K562 (cell line): ENCODE data around the gene HPCAL1. TPM values are rescaled to one million over a fixed set of nuclear protein-coding genes. Genes with fewer than 3 reads are reported as not detected.
A peak's percentile ranks its signal among the peaks of the same experiment; 100 is the strongest.

Source experiments
- ATAC-seq: fragments of 200-7000 bp; cut with Tn5 transposase; 3 replicates; pipeline ENCODE4 v1.9.1; 2020; ENCODE audit warnings: moderate library complexity
- BruUV-seq: library from RNA; stranded (reverse); fragments of 400-500 nt; replicated peaks from 2 replicates; lab custom pipeline; 2021; lab: Mats Ljungman, UMichigan
- CTCF ChIA-PET: fragments of 300-600 bp; formaldehyde crosslinking; extraction: SDS; loops from one replicate; lab custom pipeline; 2021; ENCODE audit warnings: low intra/inter-chr PET ratio; lab: Yijun Ruan, JAX
- POLR2A ChIA-PET: fragments of 300-600, 350-650 bp; sonication (Branson Sonifier 250); formaldehyde crosslinking; extraction: SDS; loops from one replicate; lab custom pipeline; 2021; ENCODE audit warnings: antibody characterized with exemption, inconsistent platforms; lab: Yijun Ruan, JAX
- DNase-seq, 4 experiments: peaks; one replicate each; pipeline versions ENCODE4 v3.0.0 to v3.0.0-alpha.2; 2011 to 2018; ENCODE audit warnings: low spot score in 3 of 4, mixed read lengths in 3 of 4; ENCODE audit errors: extremely low read depth in 1 of 4
- FAIRE-seq: peaks from 2 replicates; lab custom pipeline; 2011; peaks lifted over from hg19 to GRCh38; lab: Jason Lieb, UNC
- H2AFZ ChIP-seq: 2 replicates; pipeline ENCODE4 v1.6.0; 2011; ENCODE audit warnings: low read depth, low read length, control low read depth, inconsistent platforms
- H3K27ac ChIP-seq: fragments of 200-600 bp; 3 replicates; pipeline ENCODE4 v1.8.0; 2011; ENCODE audit warnings: low read depth, mild to moderate bottlenecking, control low read depth, inconsistent platforms, low read length, moderate library complexity, mixed read lengths; ENCODE audit errors: extremely low read depth
- H3K27me3 ChIP-seq, 2 experiments: fragments of 300-600 bp in 1 of 2; 2 replicates in 1 of 2; 3 replicates in 1 of 2; pipeline versions ENCODE4 v1.6.0 to v1.8.0; 2011; ENCODE audit warnings: inconsistent platforms in 2 of 2, low read length in 2 of 2, mild to moderate bottlenecking in 1 of 2, mixed read lengths in 1 of 2, moderate library complexity in 1 of 2; ENCODE audit not compliant: control insufficient read depth in 2 of 2, insufficient read depth in 2 of 2
- H3K36me3 ChIP-seq: fragments of 300-600 bp; 3 replicates; pipeline ENCODE4 v1.8.0; 2011; ENCODE audit warnings: mild to moderate bottlenecking, low read length, inconsistent platforms; ENCODE audit not compliant: control insufficient read depth, insufficient read depth
- H3K4me1 ChIP-seq, 2 experiments: fragments of 200-600 bp in 1 of 2; replicated peaks in 1 of 2; 2 replicates in 1 of 2; 3 replicates in 1 of 2; pipeline versions ENCODE4 v1.5.1 to v1.8.0; 2011; ENCODE audit warnings: inconsistent platforms in 2 of 2, low read length in 2 of 2, mild to moderate bottlenecking in 1 of 2, mixed read lengths in 1 of 2, moderate library complexity in 1 of 2; ENCODE audit not compliant: control insufficient read depth in 2 of 2, insufficient read depth in 2 of 2
- H3K4me2 ChIP-seq: 2 replicates; pipeline ENCODE4 v1.6.1; 2011; ENCODE audit warnings: low read length, control low read depth, inconsistent platforms, mixed read lengths; ENCODE audit not compliant: insufficient read depth
- H3K4me3 ChIP-seq: fragments of 200-600 bp; sonication (generic), shearing (Covaris generic); 2 replicates; pipeline ENCODE4 v1.5.1; 2016; ENCODE audit warnings: control low read depth, inconsistent platforms
- H3K79me2 ChIP-seq: fragments of 200-600 bp; 3 replicates; pipeline ENCODE4 v1.8.0; 2011; ENCODE audit warnings: low read length, inconsistent platforms; ENCODE audit not compliant: control insufficient read depth, insufficient read depth
- H3K9ac ChIP-seq, 2 experiments: 2 replicates each; pipeline versions ENCODE4 v1.6.0 to v1.6.1; 2011; ENCODE audit warnings: low read depth in 2 of 2, low read length in 2 of 2, control low read depth in 1 of 2, inconsistent platforms in 1 of 2, mild to moderate bottlenecking in 1 of 2, mixed read lengths in 1 of 2; ENCODE audit not compliant: insufficient read depth in 1 of 2
- H3K9me1 ChIP-seq: one replicate; pipeline ENCODE4 v1.6.0; 2011; ENCODE audit warnings: inconsistent platforms, mild to moderate bottlenecking, low read length, moderate library complexity; ENCODE audit not compliant: control insufficient read depth, insufficient read depth
- H3K9me3 ChIP-seq: replicated peaks from 2 replicates; pipeline ENCODE4 v1.5.1; 2011; ENCODE audit warnings: low read depth, low read length, inconsistent platforms; ENCODE audit not compliant: control insufficient read depth, insufficient read depth
- H4K20me1 ChIP-seq: replicated peaks from 2 replicates; pipeline ENCODE4 v1.6.1; 2011; ENCODE audit warnings: low read length, inconsistent platforms, mixed read lengths; ENCODE audit not compliant: control insufficient read depth, insufficient read depth
- ATF1 ChIP-seq, 2 experiments: fragments of 450-650 bp in 1 of 2; IDR thresholded peaks; 2 replicates each; pipeline ENCODE4 v1.6.1; 2016; ENCODE audit warnings: missing compliant biosample characterization in 1 of 2, missing genetic modification characterization in 1 of 2
- RBFOX2 ChIP-seq: fragments of 200-400 bp; formaldehyde crosslinking; IDR thresholded peaks from 2 replicates; pipeline ENCODE4 v1.6.1; 2017; ENCODE audit warnings: low read depth, mild to moderate bottlenecking, low read length, moderate library complexity
- TCFL5 ChIP-seq: fragments of 250-450 bp; sonication (Bioruptor Pico); conservative IDR thresholded peaks from 2 replicates; pipeline ENCODE4 v1.6.1; 2021; ENCODE audit warnings: mild to moderate bottlenecking, moderate library complexity, matching md5 sums
- ZBED1 ChIP-seq: IDR thresholded peaks from 2 replicates; pipeline ENCODE4 v1.6.1; 2014
- WGBS: fragments of 100-300 bp; shearing (Covaris generic); methylation state at CpG from one replicate; pipeline ENCODE4 v1.1.6; 2016; ENCODE audit warnings: low coverage, mixed read lengths; ENCODE audit not compliant: insufficient coverage; ENCODE audit errors: missing lambda C conversion rate; 5-methylcytosine and 5-hydroxymethylcytosine counted together
- in situ Hi-C: fragments of 300-500 bp; cut with MboI; formaldehyde crosslinking; loops from 4 replicates; pipeline ENCODE4 v1.15.0; 2018; ENCODE audit warnings: inconsistent platforms, mixed read lengths
- intact Hi-C: fragments of 100-400 bp; cut with micrococcal nuclease; formaldehyde crosslinking; loops from 2 replicates; pipeline ENCODE4 v1.14.2; 2022
- polyA plus RNA-seq, 8 experiments: library from polyadenylated mRNA; depleted of rRNA in 4 of 8; stranded (reverse) in 5 of 8; unstranded in 3 of 8; fragments of >200 nt; fragmentation: Nextera tagmentation in 2 of 8; fragmentation: Illumina TruSeq in 1 of 8; extraction: Ambion mirVana in 2 of 8; extraction: Trizol in 1 of 8; gene quantifications; 2 replicates each; pipeline versions ENCODE4 v1.2.1 to v1.2.3, GENCODE V29; 2011 to 2014; ENCODE audit warnings: inconsistent platforms in 1 of 8, missing spikeins in 1 of 8
- total RNA-seq, 7 experiments: library from RNA; depleted of rRNA in 6 of 7; stranded (reverse); fragments of >200 nt in 6 of 7; fragmentation: Illumina TruSeq in 2 of 7; extraction: Trizol in 2 of 7; gene quantifications; 2 replicates each; pipeline versions ENCODE4 v1.2.1 to v1.2.3, GENCODE V29; 2011 to 2021; ENCODE audit warnings: low replicate concordance in 1 of 7
- TF ChIP-seq, protein P1 (sequence below): fragments of 250-450 bp; sonication (Bioruptor Pico); IDR thresholded peaks from 2 replicates; pipeline ENCODE4 v1.8.0; 2022; ENCODE audit warnings: inconsistent platforms
- TF ChIP-seq, protein P2 (sequence below), 2 experiments: fragments of 450-650 bp in 1 of 2; IDR thresholded peaks; 2 replicates each; pipeline ENCODE4 v1.6.1; 2011 to 2017; ENCODE audit warnings: low read depth in 2 of 2, antibody characterized with exemption in 1 of 2, borderline replicate concordance in 1 of 2, low read length in 1 of 2, mild to moderate bottlenecking in 1 of 2, mixed read lengths in 1 of 2; ENCODE audit not compliant: control insufficient read depth in 1 of 2
- TF ChIP-seq, protein P3 (sequence below): sonication (generic); formaldehyde crosslinking; IDR thresholded peaks from 2 replicates; pipeline ENCODE4 v1.8.1; 2023; ENCODE audit warnings: mild to moderate bottlenecking, missing genetic modification reagents
- TF ChIP-seq, protein P4 (sequence below): fragments of 450-650 bp; formaldehyde crosslinking; IDR thresholded peaks from 2 replicates; pipeline ENCODE4 v1.4.0; 2022; ENCODE audit warnings: missing genetic modification characterization

Gene HPCAL1
- total and polyA plus RNA-seq, 9 of the 15 experiments (the other 6 are each of a cell fraction or from before 2014, with no cell fraction given), result 2.7 to 65.5 (median 23.9) TPM

DNA sequence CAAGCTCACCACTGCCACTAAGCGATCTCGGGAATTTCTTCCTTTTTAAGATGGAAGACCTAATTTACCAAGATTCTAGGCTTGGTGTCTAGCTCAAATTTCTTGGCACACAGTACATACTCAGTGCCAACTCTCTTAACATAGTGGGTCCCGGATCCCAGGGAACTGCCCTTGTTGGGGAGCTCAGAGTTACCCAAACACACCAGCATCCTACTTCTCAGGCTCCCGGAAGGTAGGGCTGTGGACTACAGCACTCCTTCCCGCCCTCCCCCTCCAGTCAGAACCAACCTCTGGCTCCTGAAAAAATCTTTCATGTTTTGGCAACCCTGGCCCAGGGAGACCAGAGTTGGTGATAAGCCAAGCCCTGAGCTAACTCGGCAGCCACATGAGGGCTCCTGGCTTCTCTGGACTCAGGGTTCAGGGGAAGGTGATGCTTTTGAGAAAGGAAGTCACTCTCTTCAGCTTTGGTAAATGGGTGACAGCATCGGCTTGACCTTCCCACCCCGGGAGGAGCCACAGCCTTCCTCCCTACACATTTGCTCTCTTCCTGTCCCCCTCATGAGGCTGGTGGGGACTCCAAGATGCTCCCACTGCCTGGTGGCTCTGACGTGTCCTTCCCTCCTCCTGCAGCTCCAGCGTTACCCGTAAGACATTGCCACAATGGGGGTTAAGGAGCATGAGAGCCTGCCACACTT lies 136.6 kb downstream of the HPCAL1 start (continued):
- TF ChIP-seq, protein P1, sequence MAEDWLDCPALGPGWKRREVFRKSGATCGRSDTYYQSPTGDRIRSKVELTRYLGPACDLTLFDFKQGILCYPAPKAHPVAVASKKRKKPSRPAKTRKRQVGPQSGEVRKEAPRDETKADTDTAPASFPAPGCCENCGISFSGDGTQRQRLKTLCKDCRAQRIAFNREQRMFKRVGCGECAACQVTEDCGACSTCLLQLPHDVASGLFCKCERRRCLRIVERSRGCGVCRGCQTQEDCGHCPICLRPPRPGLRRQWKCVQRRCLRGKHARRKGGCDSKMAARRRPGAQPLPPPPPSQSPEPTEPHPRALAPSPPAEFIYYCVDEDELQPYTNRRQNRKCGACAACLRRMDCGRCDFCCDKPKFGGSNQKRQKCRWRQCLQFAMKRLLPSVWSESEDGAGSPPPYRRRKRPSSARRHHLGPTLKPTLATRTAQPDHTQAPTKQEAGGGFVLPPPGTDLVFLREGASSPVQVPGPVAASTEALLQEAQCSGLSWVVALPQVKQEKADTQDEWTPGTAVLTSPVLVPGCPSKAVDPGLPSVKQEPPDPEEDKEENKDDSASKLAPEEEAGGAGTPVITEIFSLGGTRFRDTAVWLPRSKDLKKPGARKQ (CRISPR knock-in tag), result no peak

DNA sequence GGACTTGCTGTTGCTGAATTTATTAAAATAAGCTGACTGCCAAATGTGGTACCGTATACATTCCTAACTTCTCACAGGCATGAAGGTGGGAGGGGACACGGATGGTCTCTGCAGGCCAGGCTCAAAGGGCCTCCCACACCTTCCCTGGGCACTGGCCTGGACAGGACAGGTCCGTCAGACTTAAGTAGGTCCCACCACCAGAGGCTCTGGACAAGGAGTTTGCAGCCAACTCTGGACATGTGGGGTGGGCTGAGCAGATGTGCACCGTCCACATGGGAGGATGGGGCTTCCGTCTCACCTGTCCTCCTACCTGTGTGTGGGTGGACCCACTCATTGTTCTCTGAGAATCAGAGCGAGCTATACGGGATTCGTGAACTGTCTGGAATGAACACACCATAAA lies 137.3 kb downstream of the HPCAL1 start:
- peaks cover 63% of the 10 kb centered on the region for H3K36me3 ChIP-seq

More for the DNA sequence above, 137.3 kb downstream of the HPCAL1 start:
- 87% methylated on average over 7 of the region's 8 CpGs for WGBS
- Histone ChIP-seq H3K4me2 (no peak overlapping the region), H3K27me3 (no peaks in the 10 kb centered on the region), H3K9me3 (no peaks in the 10 kb centered on the region), H3K79me2 (peaks cover 22% of the 10 kb centered on the region), H3K9me1 (no peaks in the 10 kb centered on the region), H3K4me3 (no peak overlapping the region), H3K4me1 (peaks cover 3 to 18% of the 10 kb centered on the region in 2 experiments; a peak in 3 of 5 replicates), H2AFZ (no peak overlapping the region), H3K9ac (peak overlapping the region in 1 of 2 experiments; percentile 27; a peak in 1 of 4 replicates), H4K20me1 (peaks cover 25% of the 10 kb centered on the region), H3K27ac (peak overlapping the region; percentile 10; the same call in 1 of the 3 replicates)
- ChIA-PET CTCF (no interaction called here), POLR2A (interaction anchor here (0.5 to 3.8 kb wide), 9 partner anchors 7 to 809 kb away, joined by 3 to 41 read pairs (median 3); partner anchors contain the start of genes ODC1 and YWHAQ)
- FAIRE-seq (no peak), DNase-seq (peak in 2 of 4 experiments; percentile 25 to 26), ATAC-seq (peak; percentile 33)
- BruUV-seq, result no TSS peak
- intact Hi-C loops, result loop anchor here (2.0 to 10.0 kb wide), 3 partner anchors 218 to 635 kb away; no protein-coding TSS in a partner anchor
- TF ChIP-seq RBFOX2 (peak; percentile 57), TCFL5 (CRISPR knock-in tag) (no peak), ATF1 (CRISPR knock-in tag; IDR thresholded peaks at IDR 0.05) (no peak), ATF1 (tag; IDR thresholded peaks at IDR 0.05) (no peak), ZBED1 (no peak)
- TF ChIP-seq, protein P2, sequence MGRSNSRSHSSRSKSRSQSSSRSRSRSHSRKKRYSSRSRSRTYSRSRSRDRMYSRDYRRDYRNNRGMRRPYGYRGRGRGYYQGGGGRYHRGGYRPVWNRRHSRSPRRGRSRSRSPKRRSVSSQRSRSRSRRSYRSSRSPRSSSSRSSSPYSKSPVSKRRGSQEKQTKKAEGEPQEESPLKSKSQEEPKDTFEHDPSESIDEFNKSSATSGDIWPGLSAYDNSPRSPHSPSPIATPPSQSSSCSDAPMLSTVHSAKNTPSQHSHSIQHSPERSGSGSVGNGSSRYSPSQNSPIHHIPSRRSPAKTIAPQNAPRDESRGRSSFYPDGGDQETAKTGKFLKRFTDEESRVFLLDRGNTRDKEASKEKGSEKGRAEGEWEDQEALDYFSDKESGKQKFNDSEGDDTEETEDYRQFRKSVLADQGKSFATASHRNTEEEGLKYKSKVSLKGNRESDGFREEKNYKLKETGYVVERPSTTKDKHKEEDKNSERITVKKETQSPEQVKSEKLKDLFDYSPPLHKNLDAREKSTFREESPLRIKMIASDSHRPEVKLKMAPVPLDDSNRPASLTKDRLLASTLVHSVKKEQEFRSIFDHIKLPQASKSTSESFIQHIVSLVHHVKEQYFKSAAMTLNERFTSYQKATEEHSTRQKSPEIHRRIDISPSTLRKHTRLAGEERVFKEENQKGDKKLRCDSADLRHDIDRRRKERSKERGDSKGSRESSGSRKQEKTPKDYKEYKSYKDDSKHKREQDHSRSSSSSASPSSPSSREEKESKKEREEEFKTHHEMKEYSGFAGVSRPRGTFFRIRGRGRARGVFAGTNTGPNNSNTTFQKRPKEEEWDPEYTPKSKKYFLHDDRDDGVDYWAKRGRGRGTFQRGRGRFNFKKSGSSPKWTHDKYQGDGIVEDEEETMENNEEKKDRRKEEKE (IDR thresholded peaks at IDR 0.05; ENCODE audit: borderline replicate concordance in 1 of 2, control insufficient read depth in 1 of 2, low read depth in 2 of 2, low read length in 1 of 2), result no peak
- TF ChIP-seq, protein P3, sequence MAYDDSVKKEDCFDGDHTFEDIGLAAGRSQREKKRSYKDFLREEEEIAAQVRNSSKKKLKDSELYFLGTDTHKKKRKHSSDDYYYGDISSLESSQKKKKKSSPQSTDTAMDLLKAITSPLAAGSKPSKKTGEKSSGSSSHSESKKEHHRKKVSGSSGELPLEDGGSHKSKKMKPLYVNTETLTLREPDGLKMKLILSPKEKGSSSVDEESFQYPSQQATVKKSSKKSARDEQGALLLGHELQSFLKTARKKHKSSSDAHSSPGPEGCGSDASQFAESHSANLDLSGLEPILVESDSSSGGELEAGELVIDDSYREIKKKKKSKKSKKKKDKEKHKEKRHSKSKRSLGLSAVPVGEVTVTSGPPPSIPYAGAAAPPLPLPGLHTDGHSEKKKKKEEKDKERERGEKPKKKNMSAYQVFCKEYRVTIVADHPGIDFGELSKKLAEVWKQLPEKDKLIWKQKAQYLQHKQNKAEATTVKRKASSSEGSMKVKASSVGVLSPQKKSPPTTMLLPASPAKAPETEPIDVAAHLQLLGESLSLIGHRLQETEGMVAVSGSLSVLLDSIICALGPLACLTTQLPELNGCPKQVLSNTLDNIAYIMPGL (CRISPR knock-in tag), result no peak
- TF ChIP-seq, protein P4, sequence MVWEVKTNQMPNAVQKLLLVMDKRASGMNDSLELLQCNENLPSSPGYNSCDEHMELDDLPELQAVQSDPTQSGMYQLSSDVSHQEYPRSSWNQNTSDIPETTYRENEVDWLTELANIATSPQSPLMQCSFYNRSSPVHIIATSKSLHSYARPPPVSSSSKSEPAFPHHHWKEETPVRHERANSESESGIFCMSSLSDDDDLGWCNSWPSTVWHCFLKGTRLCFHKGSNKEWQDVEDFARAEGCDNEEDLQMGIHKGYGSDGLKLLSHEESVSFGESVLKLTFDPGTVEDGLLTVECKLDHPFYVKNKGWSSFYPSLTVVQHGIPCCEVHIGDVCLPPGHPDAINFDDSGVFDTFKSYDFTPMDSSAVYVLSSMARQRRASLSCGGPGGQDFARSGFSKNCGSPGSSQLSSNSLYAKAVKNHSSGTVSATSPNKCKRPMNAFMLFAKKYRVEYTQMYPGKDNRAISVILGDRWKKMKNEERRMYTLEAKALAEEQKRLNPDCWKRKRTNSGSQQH (CRISPR knock-in tag), result no peak
- in situ Hi-C loops, result loop anchor here (5.0 to 10.0 kb wide), 2 partner anchors 318 to 645 kb away; partner anchors contain the start of gene RRM2
